HepG2 (cell line): ENCODE results near the gene CYTH1. TPM values are rescaled to one million over a fixed set of nuclear protein-coding genes. Genes with fewer than 3 reads are reported as not detected.
A peak's percentile ranks its signal among the peaks of the same experiment; 100 is the strongest.

ENCODE experiments used
- ATF1 ChIP-seq: IDR thresholded peaks from 2 replicates; pipeline ENCODE4 v1.6.1; 2016; ENCODE audit warnings: mild to moderate bottlenecking, control low read depth
- EZH2 ChIP-seq: conservative IDR thresholded peaks from 2 replicates; pipeline ENCODE4 v1.6.1; 2012; ENCODE audit warnings: mild to moderate bottlenecking, low read depth, low read length, moderate library complexity
- FOSL1 ChIP-seq: sonication (generic); formaldehyde crosslinking; IDR thresholded peaks from 2 replicates; pipeline ENCODE4 v1.9.0; 2021; ENCODE audit warnings: missing genetic modification reagents, borderline replicate concordance
- GPN1 ChIP-seq: sonication (generic); formaldehyde crosslinking; IDR thresholded peaks from 2 replicates; pipeline ENCODE4 v1.5.1; 2020; ENCODE audit warnings: missing genetic modification reagents, borderline replicate concordance
- HMG20A ChIP-seq: IDR thresholded peaks from 2 replicates; pipeline ENCODE4 v1.6.1; 2016; ENCODE audit warnings: borderline replicate concordance
- NFKB2 ChIP-seq: sonication (generic); formaldehyde crosslinking; IDR thresholded peaks from 2 replicates; pipeline ENCODE4 v1.4.0; 2020; ENCODE audit warnings: missing genetic modification reagents, borderline replicate concordance
- NFYC ChIP-seq: IDR thresholded peaks from 2 replicates; pipeline ENCODE4 v1.6.1; 2016; ENCODE audit warnings: missing genetic modification reagents, missing compliant biosample characterization
- NR3C1 ChIP-seq: sonication (generic); formaldehyde crosslinking; IDR thresholded peaks from 2 replicates; pipeline ENCODE4 v1.4.0; 2020; ENCODE audit warnings: missing genetic modification reagents
- POLR2G ChIP-seq: fragments of 200-400 bp; formaldehyde crosslinking; IDR thresholded peaks from 2 replicates; pipeline ENCODE4 v1.6.1; 2018; ENCODE audit warnings: mild to moderate bottlenecking, low read depth, low read length, moderate library complexity
- SAFB2 ChIP-seq: sonication (generic); formaldehyde crosslinking; IDR thresholded peaks from 2 replicates; pipeline ENCODE4 v1.5.1; 2020; ENCODE audit warnings: missing genetic modification reagents, low read depth, mild to moderate bottlenecking, borderline replicate concordance
- SP2 ChIP-seq: sonication (generic); formaldehyde crosslinking; IDR thresholded peaks from 2 replicates; pipeline ENCODE4 v1.5.1; 2020; ENCODE audit warnings: mild to moderate bottlenecking, missing genetic modification reagents
- ZBTB21 ChIP-seq: sonication (generic); formaldehyde crosslinking; IDR thresholded peaks from 2 replicates; pipeline ENCODE4 v1.4.0; 2020; ENCODE audit warnings: missing genetic modification reagents
- ZBTB49 ChIP-seq: sonication (generic); formaldehyde crosslinking; IDR thresholded peaks from 2 replicates; pipeline ENCODE4 v1.4.0; 2020; ENCODE audit warnings: missing genetic modification reagents, borderline replicate concordance
- ZFP90 ChIP-seq: sonication (generic); formaldehyde crosslinking; IDR thresholded peaks from 2 replicates; pipeline ENCODE4 v1.8.0; 2022; ENCODE audit warnings: missing genetic modification reagents, mild to moderate bottlenecking, inconsistent platforms, borderline replicate concordance
- ZMYM4 ChIP-seq: sonication (generic); formaldehyde crosslinking; IDR thresholded peaks from 2 replicates; pipeline ENCODE4 v1.8.1; 2023; ENCODE audit warnings: mild to moderate bottlenecking, missing genetic modification reagents
- ZNF354B ChIP-seq: sonication (generic); formaldehyde crosslinking; IDR thresholded peaks from 2 replicates; pipeline ENCODE4 v1.8.0; 2022; ENCODE audit warnings: mild to moderate bottlenecking, missing genetic modification reagents
- ZNF431 ChIP-seq: sonication (generic); formaldehyde crosslinking; IDR thresholded peaks from 2 replicates; pipeline ENCODE4 v1.9.0; 2022; ENCODE audit warnings: missing genetic modification reagents, low read depth, mild to moderate bottlenecking, borderline replicate concordance
- ZNF564 ChIP-seq: sonication (generic); formaldehyde crosslinking; IDR thresholded peaks from 2 replicates; pipeline ENCODE4 v1.8.1; 2023; ENCODE audit warnings: mild to moderate bottlenecking, missing genetic modification reagents
- polyA plus RNA-seq, 8 experiments: library from polyadenylated mRNA; depleted of rRNA in 3 of 8; stranded (reverse) in 7 of 8; unstranded in 1 of 8; fragments of >200 nt; fragmentation: Illumina TruSeq in 4 of 8; extraction: Trizol in 4 of 8; gene quantifications; 2 replicates each; pipeline versions ENCODE4 v1.2.1 to v1.2.3, GENCODE V29; 2011 to 2016; ENCODE audit warnings: low read depth in 4 of 8, missing spikeins in 1 of 8, mixed read lengths in 1 of 8; ENCODE audit not compliant: insufficient read depth in 1 of 8
- total RNA-seq, 5 experiments: library from RNA; depleted of rRNA; stranded (reverse); fragments of >200 nt; fragmentation: Illumina TruSeq; extraction: Trizol; gene quantifications; 2 replicates each; pipeline ENCODE4 v1.2.3, GENCODE V29; 2016; ENCODE audit warnings: low read depth in 1 of 5
- TF ChIP-seq, protein P1 (sequence below): sonication (generic); formaldehyde crosslinking; IDR thresholded peaks from 2 replicates; pipeline ENCODE4 v1.9.0; 2021; ENCODE audit warnings: missing genetic modification reagents, borderline replicate concordance
- TF ChIP-seq, protein P2 (sequence below): sonication (generic); formaldehyde crosslinking; IDR thresholded peaks from 2 replicates; pipeline ENCODE4 v1.9.0; 2022; ENCODE audit warnings: low read depth, missing genetic modification reagents
- TF ChIP-seq, protein P3 (sequence below): sonication (generic); formaldehyde crosslinking; IDR thresholded peaks from 2 replicates; pipeline ENCODE4 v1.4.0; 2020; ENCODE audit warnings: mild to moderate bottlenecking, missing genetic modification reagents
- TF ChIP-seq, protein P4 (sequence below): sonication (generic); formaldehyde crosslinking; IDR thresholded peaks from 2 replicates; pipeline ENCODE4 v1.4.0; 2020; ENCODE audit warnings: missing genetic modification reagents, low read depth, mild to moderate bottlenecking, borderline replicate concordance

CYTH1 gene
- total and polyA plus RNA-seq, 2 of the 13 experiments (the other 11 are each of a cell fraction or from before 2014, with no cell fraction given), result 20.1 to 48.9 TPM

DNA sequence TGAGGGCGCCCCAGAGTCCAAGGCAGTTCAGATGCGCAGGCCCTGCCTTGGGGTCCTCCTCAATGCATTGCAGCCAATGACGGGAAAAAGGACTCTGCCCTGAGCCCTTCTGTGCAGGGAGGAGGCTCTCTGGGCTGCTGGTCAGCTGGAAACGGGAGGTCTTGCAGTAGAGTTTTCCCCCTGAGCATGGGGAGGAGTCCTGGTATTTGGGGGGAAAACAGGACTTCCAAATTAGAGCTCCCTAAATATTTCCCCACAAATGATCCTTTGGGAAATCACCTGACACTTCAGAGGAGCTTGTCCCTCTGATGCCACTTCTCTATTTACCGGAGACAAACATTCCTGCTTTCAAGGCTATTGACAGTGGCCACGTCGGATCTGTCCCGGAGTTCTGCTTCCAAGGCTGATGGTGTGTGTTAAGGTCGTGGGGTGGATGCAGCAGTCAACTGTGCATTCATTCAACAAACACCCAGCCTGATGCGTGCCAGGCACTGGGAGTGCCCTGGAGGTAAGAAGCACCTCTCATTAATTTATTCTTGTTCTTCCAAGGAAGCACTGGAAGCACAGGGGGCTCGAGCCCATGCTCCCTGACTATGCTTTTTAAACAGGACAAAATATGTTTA is 131.9 kb downstream of the CYTH1 start (continued):
- no peak for TF ChIP-seq ZBTB21 (CRISPR knock-in tag)
- TF ChIP-seq FOSL1 (CRISPR knock-in tag), result peak; percentile 16; the same call in 1 of the 2 replicates
- TF ChIP-seq, protein P1, sequence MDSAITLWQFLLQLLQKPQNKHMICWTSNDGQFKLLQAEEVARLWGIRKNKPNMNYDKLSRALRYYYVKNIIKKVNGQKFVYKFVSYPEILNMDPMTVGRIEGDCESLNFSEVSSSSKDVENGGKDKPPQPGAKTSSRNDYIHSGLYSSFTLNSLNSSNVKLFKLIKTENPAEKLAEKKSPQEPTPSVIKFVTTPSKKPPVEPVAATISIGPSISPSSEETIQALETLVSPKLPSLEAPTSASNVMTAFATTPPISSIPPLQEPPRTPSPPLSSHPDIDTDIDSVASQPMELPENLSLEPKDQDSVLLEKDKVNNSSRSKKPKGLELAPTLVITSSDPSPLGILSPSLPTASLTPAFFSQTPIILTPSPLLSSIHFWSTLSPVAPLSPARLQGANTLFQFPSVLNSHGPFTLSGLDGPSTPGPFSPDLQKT (CRISPR knock-in tag), result no peak
- peak; percentile 33; the same call in 1 of the 2 replicates for TF ChIP-seq NFYC (CRISPR knock-in tag)
- TF ChIP-seq SP2 (CRISPR knock-in tag), result no peak
- TF ChIP-seq ZNF564 (CRISPR knock-in tag), result peak; percentile 68; the same call in 1 of the 2 replicates
- no peak; the same call in 1 of the 2 replicates for TF ChIP-seq ZFP90 (CRISPR knock-in tag)
- no peak for TF ChIP-seq GPN1 (CRISPR knock-in tag)
- TF ChIP-seq, protein P2, sequence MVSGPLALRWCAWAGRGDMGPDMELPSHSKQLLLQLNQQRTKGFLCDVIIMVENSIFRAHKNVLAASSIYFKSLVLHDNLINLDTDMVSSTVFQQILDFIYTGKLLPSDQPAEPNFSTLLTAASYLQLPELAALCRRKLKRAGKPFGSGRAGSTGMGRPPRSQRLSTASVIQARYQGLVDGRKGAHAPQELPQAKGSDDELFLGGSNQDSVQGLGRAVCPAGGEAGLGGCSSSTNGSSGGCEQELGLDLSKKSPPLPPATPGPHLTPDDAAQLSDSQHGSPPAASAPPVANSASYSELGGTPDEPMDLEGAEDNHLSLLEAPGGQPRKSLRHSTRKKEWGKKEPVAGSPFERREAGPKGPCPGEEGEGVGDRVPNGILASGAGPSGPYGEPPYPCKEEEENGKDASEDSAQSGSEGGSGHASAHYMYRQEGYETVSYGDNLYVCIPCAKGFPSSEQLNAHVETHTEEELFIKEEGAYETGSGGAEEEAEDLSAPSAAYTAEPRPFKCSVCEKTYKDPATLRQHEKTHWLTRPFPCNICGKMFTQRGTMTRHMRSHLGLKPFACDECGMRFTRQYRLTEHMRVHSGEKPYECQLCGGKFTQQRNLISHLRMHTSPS (CRISPR knock-in tag), result peak; percentile 89
- TF ChIP-seq, protein P3, sequence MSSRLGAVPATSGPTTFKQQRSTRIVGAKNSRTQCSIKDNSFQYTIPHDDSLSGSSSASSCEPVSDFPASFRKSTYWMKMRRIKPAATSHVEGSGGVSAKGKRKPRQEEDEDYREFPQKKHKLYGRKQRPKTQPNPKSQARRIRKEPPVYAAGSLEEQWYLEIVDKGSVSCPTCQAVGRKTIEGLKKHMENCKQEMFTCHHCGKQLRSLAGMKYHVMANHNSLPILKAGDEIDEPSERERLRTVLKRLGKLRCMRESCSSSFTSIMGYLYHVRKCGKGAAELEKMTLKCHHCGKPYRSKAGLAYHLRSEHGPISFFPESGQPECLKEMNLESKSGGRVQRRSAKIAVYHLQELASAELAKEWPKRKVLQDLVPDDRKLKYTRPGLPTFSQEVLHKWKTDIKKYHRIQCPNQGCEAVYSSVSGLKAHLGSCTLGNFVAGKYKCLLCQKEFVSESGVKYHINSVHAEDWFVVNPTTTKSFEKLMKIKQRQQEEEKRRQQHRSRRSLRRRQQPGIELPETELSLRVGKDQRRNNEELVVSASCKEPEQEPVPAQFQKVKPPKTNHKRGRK (CRISPR knock-in tag), result 0 out of 2 replicates have a peak, but pooled peaks have one; percentile 45
- TF ChIP-seq POLR2G, result 0 out of 2 replicates have a peak, but pooled peaks have one; percentile 49
- peak; percentile 92 for TF ChIP-seq ZMYM4 (CRISPR knock-in tag)
- no peak for TF ChIP-seq NR3C1 (CRISPR knock-in tag)
- no peak for TF ChIP-seq ZNF354B (CRISPR knock-in tag)
- peak; percentile 40 for TF ChIP-seq NFKB2
- TF ChIP-seq ATF1 (CRISPR knock-in tag), result peak; percentile 80
- TF ChIP-seq HMG20A (CRISPR knock-in tag), result peak; percentile 97
- no peak for TF ChIP-seq ZBTB49
- no peak for TF ChIP-seq EZH2
- TF ChIP-seq, protein P4, sequence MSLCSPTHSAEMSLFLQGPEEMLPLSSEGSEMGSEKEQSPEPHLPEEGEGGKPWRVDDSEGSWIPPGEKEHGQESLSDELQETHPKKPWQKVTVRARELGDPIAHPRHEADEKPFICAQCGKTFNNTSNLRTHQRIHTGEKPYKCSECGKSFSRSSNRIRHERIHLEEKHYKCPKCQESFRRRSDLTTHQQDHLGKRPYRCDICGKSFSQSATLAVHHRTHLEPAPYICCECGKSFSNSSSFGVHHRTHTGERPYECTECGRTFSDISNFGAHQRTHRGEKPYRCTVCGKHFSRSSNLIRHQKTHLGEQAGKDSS (CRISPR knock-in tag), result no peak; the same call in 1 of the 2 replicates
- TF ChIP-seq SAFB2 (CRISPR knock-in tag), result peak; percentile 63; the same call in 1 of the 2 replicates
- TF ChIP-seq ZNF431 (CRISPR knock-in tag), result peak; percentile 61; the same call in 1 of the 2 replicates
